ENCODE data around the gene MFSD2B. TPM values are rescaled to one million over a fixed set of nuclear protein-coding genes. Genes with fewer than 3 reads are reported as not detected.

Gene MFSD2B
- total and polyA plus RNA-seq, 5 experiments from 2014 or later, result 0.14 to 0.44 TPM; not detected in 3

- Mint-ChIP-seq H3K36me3 (peaks cover 0 to 4% (median 0%) of the 10 kb centered on the region in 3 donors), H3K27ac (peak within 1 kb of the TSS; percentile 83 to 96 (median 94)), H3K9me3 (no peaks in the 10 kb centered on the region), H3K27me3 (peaks cover 0 to 5% (median 1%) of the 10 kb centered on the region in 5 donors), H3K4me1 (peaks cover 12 to 35% (median 30%) of the 10 kb centered on the region in 4 donors), H3K4me3 (peak within 1 kb of the TSS; percentile 93 to 99 (median 96))
- POLR2A ChIA-PET, result interaction anchor here (0.9 to 6.7 kb wide), 11 partner anchors 12 to 120 kb away, joined by 3 to 48 read pairs (median 3); partner anchors contain the start of genes ATAD2B, SF3B6, TP53I3 and UBXN2A
- peak; percentile 79 to 97 (median 92) for DNase-seq
- peak; percentile 98 to 100 for ATAC-seq
Measured at GRCh38 chr2:24046930-24047702, 37.2 kb downstream of the MFSD2B start, which contains the start of gene WDCP. Gene WDCP (minus strand): TSS chr2:24047391. CDS start chr2:24039494, 7,897 bp downstream.

- H3K27me3 Mint-ChIP-seq, result peaks cover 0 to 5% (median 1%) of the 10 kb centered on the region in 5 donors
- ATAC-seq (no peak), DNase-seq (no peak)
- no peaks in the 10 kb centered on the region for H3K9me3 Mint-ChIP-seq
- POLR2A ChIA-PET, result interaction anchor here (0.9 to 6.7 kb wide), 10 partner anchors 11 to 121 kb away, joined by 3 to 48 read pairs (median 3); partner anchors contain the start of genes ATAD2B, SF3B6, TP53I3 and UBXN2A
- peaks cover 0 to 4% (median 0%) of the 10 kb centered on the region in 3 donors for H3K36me3 Mint-ChIP-seq
- H3K4me1 Mint-ChIP-seq, result peaks cover 12 to 35% (median 30%) of the 10 kb centered on the region in 4 donors
- H3K4me3 Mint-ChIP-seq, result peak overlapping the region; percentile 93 to 99 (median 96)
- H3K27ac Mint-ChIP-seq, result peak overlapping the region in 9 of 10 donors; percentile 83 to 96 (median 94)
Measured at GRCh38 chr2:24047703-24048033, 37.8 kb downstream of the MFSD2B start.

DNA sequence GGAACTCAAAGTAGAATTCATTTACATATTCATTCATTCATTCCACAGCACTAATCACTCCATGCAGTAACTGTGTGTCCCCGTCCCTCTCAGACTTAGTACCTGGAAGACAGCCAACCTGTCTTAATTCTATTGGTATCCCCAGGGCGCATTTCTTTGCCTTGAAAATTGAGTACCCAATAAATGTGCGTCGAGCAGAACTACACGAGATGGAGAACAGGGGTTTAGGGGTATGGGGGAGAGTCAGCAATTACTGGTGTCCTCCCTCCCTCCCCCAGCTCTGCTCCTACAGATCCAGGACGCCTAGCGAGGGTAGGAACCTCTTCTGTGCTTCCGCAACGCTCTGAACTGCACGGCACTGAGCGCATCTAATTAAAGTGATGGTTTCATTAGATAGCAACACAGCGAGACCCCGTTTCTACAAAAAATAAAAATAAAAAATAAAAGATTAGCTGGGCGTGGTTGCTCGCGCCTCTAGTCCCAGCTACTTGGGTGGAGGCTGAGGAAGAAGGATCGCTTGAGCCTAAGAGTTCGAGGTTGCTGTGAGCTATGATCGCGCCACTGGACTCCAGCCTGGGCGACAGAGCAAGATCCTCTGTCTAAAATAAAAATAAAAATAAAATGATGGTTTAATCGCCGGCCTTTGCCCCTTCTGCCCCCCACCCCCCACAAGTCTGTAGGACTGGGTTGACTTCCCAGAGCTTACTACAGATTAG, 39.0 kb downstream of the MFSD2B start:
- peak overlapping the region in 8 of 10 donors; percentile 69 to 92 (median 84) for H3K4me3 Mint-ChIP-seq
- H3K36me3 Mint-ChIP-seq, result no peaks in the 10 kb centered on the region
- H3K27ac Mint-ChIP-seq, result peak overlapping the region in 4 of 10 donors; percentile 11 to 75 (median 38)

GRCh38 chr2:24049485-24050021, 39.7 kb downstream of the MFSD2B start, which contains the start of gene FKBP1B:
Gene FKBP1B (plus strand): TSS chr2:24049741. CDS start chr2:24049850, 109 bp downstream.
- H3K36me3 Mint-ChIP-seq, result no peaks in the 10 kb centered on the region
- POLR2A ChIA-PET, result interaction anchor here (0.5 to 6.7 kb wide), 3 partner anchors 28 to 123 kb away, joined by 4 to 48 read pairs (median 9); partner anchors contain the start of genes ATAD2B and SF3B6
- ATAC-seq (peak in 1 of 2 donors; percentile 18), DNase-seq (peak in 8 of 10 donors; percentile 24 to 75 (median 31))
- H3K4me3 Mint-ChIP-seq, result peak within 1 kb of the TSS in 8 of 10 donors; percentile 69 to 92 (median 84)
- H3K27me3 Mint-ChIP-seq, result peaks cover 0 to 7% (median 4%) of the 10 kb centered on the region in 5 donors
- peaks cover 10 to 32% (median 30%) of the 10 kb centered on the region in 4 donors for H3K4me1 Mint-ChIP-seq
- peak within 1 kb of the TSS in 4 of 10 donors; percentile 11 to 75 (median 38) for H3K27ac Mint-ChIP-seq
- no peaks in the 10 kb centered on the region for H3K9me3 Mint-ChIP-seq

More for the DNA sequence above, 39.0 kb downstream of the MFSD2B start:
- no peak for ATAC-seq
- Mint-ChIP-seq H3K4me1 (peaks cover 10 to 32% (median 30%) of the 10 kb centered on the region in 4 donors), H3K9me3 (no peaks in the 10 kb centered on the region), H3K27me3 (peaks cover 0 to 6% (median 3%) of the 10 kb centered on the region in 5 donors)
- POLR2A ChIA-PET, result interaction anchor here (0.8 to 6.7 kb wide), 2 partner anchors 29 to 122 kb away, joined by 9 to 48 read pairs; partner anchors contain the start of genes ATAD2B and SF3B6
- peak in 1 of 10 donors; percentile 15 for DNase-seq

DNA sequence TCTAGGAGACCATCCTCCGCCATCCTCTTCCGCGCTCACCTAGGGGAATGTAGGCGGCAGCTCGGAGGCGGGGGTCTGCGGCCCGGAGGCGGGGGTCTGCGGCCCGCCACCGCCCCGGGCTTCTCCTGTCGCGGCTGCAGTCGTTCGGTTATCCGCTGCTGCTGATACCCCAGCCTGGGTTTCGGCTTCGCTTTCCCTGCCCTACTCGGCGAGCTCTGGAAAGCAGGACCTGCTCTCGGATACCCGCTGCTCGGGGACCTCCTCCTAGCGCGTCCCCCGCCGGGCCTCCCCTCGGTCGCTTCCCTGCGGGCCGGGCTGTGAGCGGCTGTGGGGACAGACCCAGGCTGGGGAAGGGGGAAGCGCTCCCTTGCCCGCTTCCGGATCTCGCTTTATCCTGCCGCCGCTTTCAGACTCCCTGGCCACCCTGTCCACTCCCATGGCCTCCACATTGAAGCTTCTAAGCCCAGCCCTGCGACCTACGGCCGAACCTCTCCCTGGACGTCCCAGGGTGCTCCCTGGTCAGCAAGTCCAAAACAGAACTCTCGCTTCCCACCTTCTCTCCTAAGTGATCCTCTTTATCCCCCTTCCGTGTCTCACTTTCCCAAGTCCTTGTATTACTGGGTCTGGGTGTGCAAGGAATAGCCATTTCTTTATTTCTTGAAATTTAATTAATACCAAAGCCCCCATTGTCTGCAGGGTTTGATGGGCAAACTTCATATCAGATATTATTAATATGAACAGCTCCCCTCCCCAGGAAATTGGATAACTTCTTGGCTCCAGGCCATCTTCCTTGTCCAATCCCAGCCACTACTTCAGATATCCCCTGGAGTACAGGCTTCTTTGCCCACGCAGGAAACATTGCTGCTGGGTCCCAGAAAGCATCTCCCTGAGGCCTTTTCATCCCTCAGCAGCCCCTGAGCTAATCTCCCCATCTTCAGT, 40.4 kb downstream of the MFSD2B start:
- Mint-ChIP-seq H3K36me3 (no peaks in the 10 kb centered on the region), H3K27ac (no peak overlapping the region), H3K9me3 (no peaks in the 10 kb centered on the region), H3K27me3 (peaks cover 0 to 8% (median 4%) of the 10 kb centered on the region in 5 donors), H3K4me1 (peaks cover 6 to 26% (median 24%) of the 10 kb centered on the region in 4 donors), H3K4me3 (peak overlapping the region in 8 of 10 donors; percentile 49 to 88 (median 78))
- peak in 5 of 10 donors; percentile 8 to 17 (median 12) for DNase-seq
- ATAC-seq, result no peak
- POLR2A ChIA-PET, result interaction anchor here (0.5 to 6.7 kb wide), 4 partner anchors 27 to 151 kb away, joined by 3 to 48 read pairs (median 4); partner anchors contain the start of genes ATAD2B and SF3B6

GRCh38 chr2:24051833-24052232, 41.9 kb downstream of the MFSD2B start:
- DNase-seq, result no peak
- Mint-ChIP-seq H3K9me3 (no peaks in the 10 kb centered on the region), H3K27ac (no peak overlapping the region), H3K27me3 (peaks cover 0 to 8% (median 5%) of the 10 kb centered on the region in 5 donors), H3K4me3 (no peak overlapping the region), H3K36me3 (no peaks in the 10 kb centered on the region), H3K4me1 (peaks cover 5 to 15% (median 12%) of the 10 kb centered on the region in 4 donors)
- ATAC-seq, result no peak
- POLR2A ChIA-PET, result no interaction called here

GRCh38 chr2:24052951-24053350, 43.1 kb downstream of the MFSD2B start:
- Mint-ChIP-seq H3K27me3 (peaks cover 0 to 8% (median 3%) of the 10 kb centered on the region in 5 donors), H3K36me3 (no peaks in the 10 kb centered on the region), H3K27ac (no peak overlapping the region), H3K4me1 (peaks cover 0 to 5% (median 2%) of the 10 kb centered on the region in 4 donors), H3K4me3 (no peak overlapping the region), H3K9me3 (no peaks in the 10 kb centered on the region)
- DNase-seq (no peak), ATAC-seq (no peak)
- POLR2A ChIA-PET, result interaction anchor here (0.9 kb wide), 1 partner anchor 14 kb away, joined by 3 read pairs; no protein-coding TSS in a partner anchor

DNA sequence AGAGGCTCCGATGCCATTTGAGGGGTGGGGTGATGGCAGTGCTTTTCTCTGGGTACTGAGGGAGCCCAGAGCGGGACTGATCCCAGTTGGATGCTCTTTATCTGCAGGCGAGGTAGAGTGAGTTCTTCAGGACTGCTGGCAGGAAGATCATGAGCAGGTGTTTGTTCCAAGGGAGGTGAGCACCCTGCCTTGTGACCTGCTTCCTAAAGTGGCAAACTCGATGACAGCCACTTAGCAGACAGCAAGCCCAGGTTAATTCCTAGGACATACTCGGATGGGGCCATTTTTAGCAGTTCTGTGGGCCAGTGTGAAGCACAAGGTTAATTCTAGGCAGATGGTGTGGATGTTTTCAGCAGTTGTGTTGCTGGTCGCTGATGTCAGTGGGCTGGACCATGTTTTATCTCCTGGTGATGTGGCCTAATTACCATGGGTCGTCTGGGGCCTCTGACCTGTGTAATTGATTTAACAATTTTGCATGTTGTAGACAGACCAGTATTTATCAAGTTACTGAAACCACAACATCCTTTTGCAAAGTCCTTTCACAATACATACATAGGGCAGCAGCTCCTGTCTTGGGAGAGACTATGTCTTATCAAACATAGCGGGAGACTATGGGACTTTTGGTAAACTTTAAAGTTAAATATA, 44.6 kb downstream of the MFSD2B start:
- Mint-ChIP-seq H3K27ac (no peak overlapping the region), H3K9me3 (no peaks in the 10 kb centered on the region), H3K27me3 (peaks cover 0 to 8% (median 2%) of the 10 kb centered on the region in 5 donors), H3K36me3 (no peaks in the 10 kb centered on the region), H3K4me1 (no peaks in the 10 kb centered on the region), H3K4me3 (no peak overlapping the region)
- POLR2A ChIA-PET, result no interaction called here
- DNase-seq (no peak), ATAC-seq (no peak)

GRCh38 chr2:24055750-24056149, 45.9 kb downstream of the MFSD2B start:
- DNase-seq (no peak), ATAC-seq (no peak)
- peaks cover 1 to 8% (median 3%) of the 10 kb centered on the region in 5 donors for H3K27me3 Mint-ChIP-seq
- H3K4me1 Mint-ChIP-seq, result no peaks in the 10 kb centered on the region
- no peaks in the 10 kb centered on the region for H3K9me3 Mint-ChIP-seq
- no peaks in the 10 kb centered on the region for H3K36me3 Mint-ChIP-seq
- POLR2A ChIA-PET, result no interaction called here
- no peak overlapping the region for H3K27ac Mint-ChIP-seq
- H3K4me3 Mint-ChIP-seq, result no peak overlapping the region

DNA sequence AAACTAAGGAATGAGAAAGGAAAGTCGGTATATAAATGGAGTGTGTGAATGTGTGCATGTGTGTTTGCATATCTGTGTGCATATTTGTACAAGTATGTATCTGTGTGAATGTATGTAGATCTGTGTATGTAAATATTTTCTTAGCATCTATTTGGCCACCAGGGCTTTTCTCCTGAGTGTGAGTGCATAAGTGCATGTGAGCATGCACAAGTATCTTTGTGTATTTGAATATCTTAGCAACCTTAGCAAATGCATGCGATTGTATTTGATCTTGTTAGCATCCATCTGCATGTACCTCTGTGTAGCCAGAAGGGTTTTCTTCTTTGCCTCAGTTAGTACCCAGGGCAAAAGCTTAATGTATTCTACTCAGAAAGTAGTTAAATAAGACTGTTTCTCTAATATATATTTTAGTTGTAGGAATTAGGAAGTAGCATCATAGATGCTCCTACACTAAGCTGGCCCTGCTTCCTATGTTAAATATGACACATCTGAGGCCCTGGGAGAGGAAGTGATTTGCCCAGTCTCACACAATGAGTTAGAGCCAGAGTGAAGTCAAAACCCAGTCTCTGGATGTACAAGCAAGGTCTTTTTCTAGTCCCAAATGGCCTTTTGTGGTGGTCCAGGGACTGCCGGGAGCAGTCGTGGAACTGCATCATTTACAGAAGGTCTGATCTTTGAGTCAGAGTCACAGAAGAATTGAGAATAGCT, 48.8 kb downstream of the MFSD2B start:
- no peaks in the 10 kb centered on the region for H3K4me1 Mint-ChIP-seq
- no peak overlapping the region for H3K4me3 Mint-ChIP-seq
- DNase-seq (no peak), ATAC-seq (no peak)
- H3K9me3 Mint-ChIP-seq, result no peaks in the 10 kb centered on the region
- POLR2A ChIA-PET, result interaction anchor here (0.6 to 1.3 kb wide), 3 partner anchors 12 to 131 kb away, joined by 3 read pairs; partner anchors contain the start of genes ATAD2B and WDCP
- H3K36me3 Mint-ChIP-seq, result no peaks in the 10 kb centered on the region
- peaks cover 0 to 8% (median 3%) of the 10 kb centered on the region in 5 donors for H3K27me3 Mint-ChIP-seq
- H3K27ac Mint-ChIP-seq, result no peak overlapping the region

All from naive thymus-derived CD8-positive, alpha-beta T cell (primary cell).